DMS53 treated with DMSO at 0.1 percent for 48 hours (cell line): ENCODE measurements around the gene TEDDM1.
"Not testable (repeated sequence)": the region's sequence is repeated elsewhere in the genome, so short reads cannot be mapped to it uniquely, and the experiment has no call there.

Source experiments
- DNase-seq: peaks from one replicate; lab custom pipeline; 2025; ENCODE audit not compliant: unreplicated experiment; lab: John Stamatoyannopoulos, UW

TEDDM1 gene

GRCh38 chr1:182381962-182382819 lies 18.3 kb downstream of the TEDDM1 start:
- DNase-seq, result no peak

DNA sequence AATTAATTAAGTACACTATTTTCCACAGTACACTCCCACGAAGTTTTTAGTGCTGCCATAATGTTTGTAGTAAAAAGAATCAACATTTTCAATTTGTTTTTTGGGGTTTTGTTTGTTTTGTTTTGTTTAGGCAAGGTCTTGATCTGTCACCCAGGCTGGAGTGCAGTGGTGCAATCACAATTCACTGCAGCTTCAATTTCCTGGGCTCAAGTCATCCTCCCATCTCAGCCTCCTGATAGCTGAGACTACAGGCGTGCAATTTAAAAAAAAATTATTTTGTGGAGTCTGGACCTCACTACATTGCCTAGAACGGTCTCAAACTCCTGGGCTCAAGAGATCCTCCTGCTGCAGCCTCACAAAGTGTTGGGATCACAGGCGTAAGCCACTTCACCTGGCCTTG lies 20.3 kb downstream of the TEDDM1 start:
- no peak for DNase-seq

GRCh38 chr1:182379781-182380180 lies 20.7 kb downstream of the TEDDM1 start:
- not testable (repeated sequence) for DNase-seq

DNA sequence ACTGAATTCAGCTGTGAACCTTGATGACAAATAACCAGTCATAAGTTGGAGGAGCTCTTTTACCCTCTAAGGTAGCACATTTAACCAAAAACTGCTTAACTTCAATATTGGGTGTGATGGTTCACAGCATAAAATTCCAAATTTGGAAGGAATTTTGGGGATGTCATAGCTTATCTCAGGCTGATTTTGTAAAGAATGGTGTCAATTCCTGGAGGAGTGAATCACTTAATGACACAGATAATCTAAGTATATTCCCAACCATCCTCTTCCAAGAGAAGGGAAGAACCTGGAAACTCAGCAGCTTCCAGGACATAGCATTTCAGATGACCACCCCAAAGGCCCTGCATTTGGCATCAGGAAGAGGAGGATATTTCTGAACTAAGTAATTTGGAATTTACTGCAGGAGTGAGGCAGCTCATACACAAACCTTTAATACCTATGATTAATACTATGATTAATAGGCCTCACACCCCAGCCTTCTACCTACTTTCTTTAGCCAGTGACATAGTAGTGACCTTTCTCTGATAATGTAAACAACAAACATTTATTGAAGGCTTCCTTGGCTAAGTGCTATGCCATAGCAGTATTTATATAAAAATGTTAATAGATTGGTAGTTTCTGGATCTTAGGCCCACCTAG lies 23.4 kb downstream of the TEDDM1 start:
- DNase-seq, result no peak

DNA sequence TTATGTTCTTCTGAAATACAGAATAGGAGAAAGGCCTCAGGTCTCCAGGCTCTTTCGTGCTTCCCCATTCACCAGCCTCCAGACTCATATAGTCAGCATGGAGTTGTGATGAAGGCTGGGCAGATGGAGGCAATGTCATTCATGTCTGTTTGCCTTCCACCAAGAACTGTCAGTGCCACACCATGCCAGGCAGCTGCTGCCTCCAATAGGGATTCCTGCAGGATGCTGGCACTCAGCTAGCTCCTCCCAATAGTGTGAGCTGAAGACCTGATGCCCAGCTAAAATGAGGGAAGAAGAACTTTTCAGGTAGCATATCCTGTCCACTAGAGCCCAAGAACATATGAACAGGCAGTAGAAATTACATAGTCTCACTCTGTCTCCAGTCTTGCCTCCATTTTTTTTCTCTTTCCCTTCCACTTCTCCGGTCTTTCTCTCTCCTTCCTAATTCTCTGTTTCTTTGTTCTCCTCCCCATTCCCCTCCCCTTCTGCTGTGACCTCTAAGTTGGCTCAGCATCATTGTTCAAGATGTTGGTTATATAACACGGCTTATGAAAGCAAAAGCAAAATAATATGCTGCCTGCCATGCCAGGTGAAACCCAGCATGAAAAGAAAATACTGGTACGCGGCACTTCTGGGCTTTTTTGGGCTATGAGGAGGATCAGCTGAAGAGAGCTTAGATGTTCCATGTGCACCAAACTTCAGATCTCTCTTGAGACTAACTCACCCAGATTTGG lies 26.2 kb downstream of the TEDDM1 start:
- no peak for DNase-seq

GRCh38 chr1:182370532-182370931 lies 29.9 kb downstream of the TEDDM1 start:
- DNase-seq, result no peak

- DNase-seq, result no peak
These were observed 31.6 kb downstream of the TEDDM1 start for GRCh38 chr1:182368903-182369302.

DNA sequence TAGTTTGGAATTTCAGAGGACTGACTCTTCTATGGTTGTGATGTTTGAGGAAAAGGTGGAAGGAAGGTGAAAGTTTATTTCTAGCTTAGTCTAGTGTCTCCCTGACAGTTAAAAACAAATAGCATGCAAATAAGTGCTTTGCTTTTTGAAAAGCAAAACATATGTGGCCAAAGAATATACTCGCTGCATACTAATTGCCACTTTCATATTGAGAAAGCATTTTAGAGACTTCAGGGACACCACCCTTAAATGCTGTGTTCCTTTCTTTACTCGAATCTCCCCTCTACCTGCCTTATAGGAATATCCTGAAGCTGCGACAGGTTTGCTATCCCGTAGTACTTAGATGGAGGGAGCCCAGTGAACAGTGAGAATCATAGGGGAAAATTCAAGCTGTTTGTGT lies 32.1 kb downstream of the TEDDM1 start:
- no peak for DNase-seq

DNA sequence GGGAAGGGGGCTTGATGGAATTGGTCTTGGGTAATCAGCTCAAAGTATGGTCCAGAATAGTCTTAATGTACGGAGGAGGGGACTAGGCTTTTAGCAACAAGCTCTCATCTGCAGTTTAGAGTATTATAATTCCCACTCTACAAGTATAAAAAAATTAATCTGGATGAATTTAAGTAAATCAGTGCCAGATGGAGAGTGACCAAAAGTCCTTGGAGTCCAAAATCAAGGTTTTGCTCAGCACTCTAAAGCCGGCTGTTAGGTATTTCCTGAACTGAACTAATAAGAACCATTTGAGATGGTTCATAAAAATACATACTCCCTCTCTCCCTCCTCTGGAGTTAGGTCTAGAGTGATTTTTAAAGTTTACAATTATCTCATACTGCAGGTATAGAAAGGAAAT lies 32.5 kb downstream of the TEDDM1 start:
- no peak for DNase-seq

GRCh38 chr1:182366596-182366995 lies 33.9 kb downstream of the TEDDM1 start:
- no peak for DNase-seq

GRCh38 chr1:182359645-182360044 lies 40.8 kb downstream of the TEDDM1 start:
- no peak for DNase-seq

- DNase-seq, result no peak
These were observed 42.6 kb downstream of the TEDDM1 start for GRCh38 chr1:182357913-182358312.

DNA sequence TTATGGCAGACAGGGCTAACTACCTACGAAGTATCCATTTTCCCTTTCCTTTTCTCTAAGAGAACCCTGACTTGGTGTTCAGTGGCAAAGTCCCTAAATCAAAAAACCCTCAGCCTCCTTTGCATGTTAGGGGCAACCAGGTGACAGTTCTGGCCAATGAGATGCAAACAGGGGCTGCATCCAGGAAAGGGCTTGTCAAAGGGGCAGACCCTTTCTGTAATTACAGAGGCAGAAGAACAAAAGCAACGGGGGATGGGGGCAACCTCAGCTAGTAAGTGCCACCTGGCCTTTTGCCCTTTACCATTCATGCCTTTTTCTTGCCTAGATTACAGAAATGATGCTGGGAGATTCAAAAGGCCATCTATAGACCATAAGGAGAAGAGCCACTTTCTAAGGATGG lies 43.3 kb downstream of the TEDDM1 start:
- DNase-seq, result no peak

DNA sequence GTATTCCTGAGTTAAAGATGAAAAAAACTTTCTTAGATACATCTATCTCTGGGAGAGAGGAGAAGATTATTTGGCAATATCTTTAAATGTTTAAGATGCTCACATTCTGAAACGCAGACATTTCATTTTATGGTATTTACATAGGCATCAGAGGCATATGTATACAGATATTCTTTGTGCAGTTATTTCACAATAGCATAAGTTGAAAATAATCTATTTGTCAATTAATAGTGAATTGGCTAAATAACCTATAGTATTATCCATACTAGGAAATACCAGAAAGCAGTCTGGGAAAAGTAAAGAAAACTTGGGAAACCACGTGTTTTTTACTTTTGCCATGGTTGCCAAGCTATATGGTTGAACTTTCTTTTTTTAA lies 44.8 kb downstream of the TEDDM1 start:
- DNase-seq, result no peak

- DNase-seq, result no peak
These were observed 48.6 kb downstream of the TEDDM1 start for GRCh38 chr1:182351790-182352364.

GRCh38 chr1:182350839-182351238 lies 49.6 kb downstream of the TEDDM1 start:
- no peak for DNase-seq

GRCh38 chr1:182348961-182349747 lies 51.3 kb downstream of the TEDDM1 start:
- no peak for DNase-seq
